NOMO-1 (cell line): ENCODE measurements around the gene VEPH1.
A peak's percentile ranks its signal among the peaks of the same experiment; 100 is the strongest.

Experiments
- DNase-seq, 2 experiments: peaks; one replicate each; lab custom pipeline; 2025; ENCODE audit not compliant: unreplicated experiment in 2 of 2; lab: John Stamatoyannopoulos, UW

Gene VEPH1

DNA sequence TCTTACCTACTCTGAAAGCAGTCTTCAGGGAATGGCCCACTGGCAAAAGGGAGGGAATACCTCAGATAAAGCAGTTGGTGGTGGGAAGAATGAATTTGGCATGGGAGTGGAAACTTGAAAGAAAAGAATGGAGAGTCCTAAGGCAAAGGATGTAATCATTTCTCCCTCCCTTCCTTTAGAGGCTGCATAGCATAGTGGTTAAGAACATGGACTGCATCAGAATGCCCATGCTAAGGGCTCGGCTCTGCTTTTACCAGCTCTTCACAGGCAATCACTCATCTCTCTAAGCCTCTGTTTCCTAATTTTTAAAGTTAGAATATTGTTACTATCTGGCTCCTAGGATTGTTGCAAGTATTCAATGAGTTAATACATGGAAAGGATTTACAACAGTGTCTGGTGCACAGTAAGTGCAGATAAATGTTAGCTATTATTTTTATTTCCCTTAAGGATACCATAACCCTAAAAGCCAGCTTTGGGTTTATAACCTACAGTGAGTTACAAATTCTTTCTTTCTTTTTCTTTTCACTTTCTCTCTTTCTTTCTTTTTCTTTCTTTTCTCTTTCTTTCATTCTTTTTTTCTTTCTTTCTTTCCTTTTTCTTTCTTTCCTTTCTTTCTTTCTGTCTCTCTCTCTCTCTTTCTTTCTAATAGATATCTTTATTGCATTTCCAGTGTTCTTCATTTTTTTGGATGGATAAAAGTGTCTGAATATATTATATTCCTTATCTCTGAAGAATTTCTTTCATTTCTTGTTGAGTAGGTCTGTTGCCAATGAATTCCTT, 23.6 kb downstream of the VEPH1 start:
- no peak for DNase-seq

DNA sequence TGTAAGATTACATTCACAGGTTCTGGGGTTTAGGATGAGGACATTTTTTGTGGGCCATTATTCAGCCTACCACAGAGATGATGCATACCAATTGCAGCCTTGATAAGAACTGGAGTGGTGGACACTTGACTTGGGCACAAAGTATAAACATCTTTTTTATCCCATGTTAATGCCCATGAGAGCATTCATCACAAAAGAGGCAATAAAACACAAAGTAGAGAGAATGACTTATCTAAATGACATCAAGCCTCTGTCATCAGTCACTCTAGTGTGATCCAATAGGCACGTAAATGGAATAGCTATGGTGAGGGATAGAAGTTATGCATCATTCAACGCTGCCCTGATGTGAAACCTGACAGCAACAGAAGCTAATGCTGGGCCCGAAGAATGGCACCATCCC, 25.8 kb downstream of the VEPH1 start:
- DNase-seq: no peak

DNA sequence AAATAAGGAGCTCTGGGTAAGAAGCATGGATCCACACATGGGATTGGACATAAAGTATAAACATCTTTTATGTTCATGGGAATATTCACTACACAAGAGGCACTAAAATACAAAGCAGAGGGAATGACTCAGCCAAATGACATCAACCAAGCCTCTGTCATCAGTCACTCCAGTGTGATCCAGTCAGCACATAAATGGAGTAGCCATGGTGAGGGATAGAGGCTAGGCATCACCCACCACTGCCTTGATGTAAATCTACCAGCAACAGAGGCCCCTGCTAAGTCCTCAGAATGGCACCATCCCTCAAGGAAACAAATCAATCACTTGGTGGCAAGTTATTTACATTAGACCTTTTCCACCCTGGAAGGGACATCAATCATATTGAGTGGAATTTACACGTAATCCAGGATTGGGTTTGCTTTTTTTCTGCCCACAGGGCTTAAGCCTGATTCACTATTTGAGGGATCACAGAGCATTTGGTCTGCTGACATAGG, 27.2 kb downstream of the VEPH1 start:
- no peak for DNase-seq

DNA sequence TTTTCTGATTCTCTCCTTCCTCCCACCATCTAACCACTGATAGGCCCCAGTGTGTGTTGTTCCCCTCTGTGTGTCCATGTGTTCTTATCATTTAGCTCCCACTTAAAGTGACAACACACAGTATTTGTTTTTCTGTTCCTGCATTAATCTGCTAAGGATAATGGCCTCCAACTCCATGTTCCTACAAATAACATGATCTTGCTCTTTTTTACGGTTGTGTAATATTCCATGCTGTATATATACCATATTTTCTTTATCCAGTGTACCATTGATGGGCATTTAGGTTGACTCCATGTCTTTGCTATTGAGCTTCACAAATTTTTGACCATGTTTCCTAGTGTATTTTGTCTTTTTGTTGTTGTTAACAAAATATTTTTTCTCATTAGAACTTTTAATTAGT, 30.6 kb downstream of the VEPH1 start:
- DNase-seq: no peak

DNA sequence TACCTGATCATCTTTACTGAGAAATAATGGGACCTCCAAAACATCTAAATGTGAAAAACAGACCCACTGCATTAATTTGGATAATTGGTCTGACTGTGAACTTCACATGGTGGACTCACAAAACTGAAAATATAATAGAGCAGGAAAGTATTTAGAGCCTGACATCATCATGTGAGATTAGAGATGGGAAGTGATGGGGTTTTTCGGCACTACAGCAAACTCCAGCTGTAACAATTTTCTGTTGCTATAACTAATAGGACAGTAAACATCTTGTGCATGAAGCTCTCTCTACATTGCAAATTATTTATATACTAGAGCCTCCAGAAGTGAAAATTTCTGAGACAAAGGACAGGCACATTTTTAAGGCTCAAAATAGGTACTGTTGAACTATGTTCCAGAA, 32.2 kb downstream of the VEPH1 start:
- no peak for DNase-seq

DNA sequence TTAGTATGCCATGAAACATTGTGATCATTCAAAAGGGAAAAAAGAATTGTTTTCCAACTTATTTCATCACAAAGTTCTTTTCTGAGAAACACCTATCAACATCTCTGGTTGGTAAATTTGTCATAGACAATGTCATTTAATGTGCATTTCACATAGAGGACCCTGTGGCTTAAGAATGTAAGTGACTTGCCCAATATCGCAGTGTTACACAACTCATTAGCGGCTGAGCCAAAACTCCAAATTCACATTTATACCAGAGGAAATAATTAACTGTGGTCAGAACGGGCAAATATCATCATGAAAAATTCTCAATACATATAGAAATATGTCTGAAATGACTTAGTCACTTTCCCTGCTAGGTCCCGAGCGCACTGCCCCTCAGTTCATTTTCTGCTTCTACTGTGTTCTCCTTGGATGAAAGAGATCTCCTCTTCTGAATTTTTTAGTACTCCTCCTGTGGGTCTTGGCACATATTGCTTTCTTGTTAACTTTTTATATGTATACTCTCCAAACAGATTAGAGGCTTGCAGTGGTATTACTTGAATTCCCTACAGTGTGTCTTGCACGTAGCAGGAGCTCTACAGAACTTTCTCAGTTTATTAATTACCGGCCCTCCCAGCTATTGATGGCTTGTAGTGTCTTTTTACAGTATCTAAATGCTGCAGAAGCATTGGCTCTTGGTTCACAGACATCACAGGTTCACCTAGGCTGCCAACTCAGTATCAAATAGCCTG, 33.5 kb downstream of the VEPH1 start:
- peak; percentile 91 to 95 for DNase-seq

DNA sequence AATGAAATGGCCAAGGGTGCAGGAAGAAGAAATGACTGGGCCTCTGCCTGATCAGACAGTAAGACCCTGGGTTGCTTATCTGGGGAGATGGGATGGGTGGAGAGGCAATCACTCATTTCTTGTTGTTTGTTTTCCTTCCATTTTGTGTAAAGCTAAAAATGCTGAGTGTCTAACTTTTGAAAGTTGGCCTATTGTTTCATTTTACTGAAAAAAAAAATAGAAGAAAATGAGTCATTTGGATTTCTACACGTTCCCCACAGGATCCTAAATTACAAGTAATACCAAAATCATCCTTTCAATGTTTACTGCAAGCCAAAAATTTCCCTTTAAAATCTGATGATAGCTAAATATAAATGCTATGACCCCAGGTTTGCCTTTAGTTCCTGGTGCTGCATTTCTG, 36.0 kb downstream of the VEPH1 start:
- no peak for DNase-seq

DNA sequence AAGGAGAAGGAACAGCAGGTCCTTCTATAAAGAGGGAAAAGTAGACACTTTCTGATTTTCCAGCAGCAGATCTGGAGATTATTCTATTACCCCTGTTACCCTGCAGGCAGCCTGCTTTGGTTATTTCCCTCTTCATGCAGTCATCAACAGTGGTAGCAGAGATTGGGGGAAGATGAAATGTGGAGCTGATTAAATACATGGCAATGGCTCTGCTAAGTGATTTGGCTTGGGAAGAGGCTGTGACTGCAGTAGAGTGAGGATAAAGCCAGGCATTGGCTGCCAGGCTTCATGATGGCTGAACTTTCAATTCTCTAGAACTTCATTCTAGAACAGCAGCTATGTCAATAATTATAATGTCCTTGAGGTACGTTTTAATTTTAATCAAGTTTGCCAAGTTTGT, 37.5 kb downstream of the VEPH1 start:
- DNase-seq: no peak

DNA sequence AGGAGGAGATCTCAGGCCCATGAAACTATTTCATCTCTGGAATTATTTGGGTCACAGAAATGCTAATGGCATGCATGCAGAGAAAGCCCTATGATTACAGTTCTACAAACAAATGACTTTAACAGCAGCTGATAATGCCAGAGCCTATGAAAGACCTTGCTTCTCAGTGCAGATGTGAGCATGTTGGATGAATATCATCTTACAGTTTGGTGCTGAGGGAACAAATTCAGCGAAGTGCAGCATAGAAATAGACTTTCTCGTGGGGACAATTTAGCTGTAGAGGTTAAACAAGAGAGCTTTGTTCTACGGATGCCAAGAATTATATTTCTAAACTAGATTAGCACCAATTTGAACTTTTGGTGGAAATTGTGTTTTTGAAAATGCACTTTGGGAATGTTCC, 38.9 kb downstream of the VEPH1 start:
- no peak for DNase-seq

DNA sequence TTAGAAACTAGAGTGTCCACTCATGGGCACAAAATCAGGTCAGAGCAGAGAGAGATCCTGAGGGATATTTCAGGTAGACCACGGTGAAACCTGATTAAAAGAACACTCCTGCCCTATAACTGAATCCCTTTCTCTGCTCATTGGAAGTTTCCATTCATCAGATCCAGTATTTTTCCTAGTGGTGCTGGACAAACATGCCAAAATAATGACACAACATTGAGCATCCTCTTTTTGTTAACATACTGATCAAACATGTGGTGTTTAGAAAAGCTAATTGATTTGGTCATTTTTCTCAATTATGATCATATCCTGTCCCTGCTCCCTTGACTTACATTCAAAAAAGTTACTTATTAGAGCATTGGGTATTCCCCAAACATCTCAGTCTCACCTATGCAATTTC, 39.4 kb downstream of the VEPH1 start:
- DNase-seq: no peak

DNA sequence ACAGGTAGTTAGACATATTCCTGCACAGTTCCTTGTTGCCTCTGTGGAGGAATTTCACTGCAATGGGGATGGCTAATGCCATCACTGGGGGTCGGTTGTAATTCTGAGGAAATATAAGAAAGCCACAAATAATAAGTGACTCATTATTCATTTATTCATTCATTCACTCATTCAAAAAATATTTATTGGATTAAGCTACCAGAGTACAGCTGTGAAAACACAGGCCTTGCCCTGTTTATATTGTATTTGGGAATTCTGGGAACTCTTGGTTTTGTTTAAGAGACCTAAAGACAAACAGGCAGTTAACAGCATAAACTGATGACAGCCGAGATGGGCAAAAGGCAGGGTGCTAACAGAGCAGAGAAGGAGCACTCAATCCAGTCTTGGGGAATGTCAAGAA, 43.0 kb downstream of the VEPH1 start:
- DNase-seq: no peak

DNA sequence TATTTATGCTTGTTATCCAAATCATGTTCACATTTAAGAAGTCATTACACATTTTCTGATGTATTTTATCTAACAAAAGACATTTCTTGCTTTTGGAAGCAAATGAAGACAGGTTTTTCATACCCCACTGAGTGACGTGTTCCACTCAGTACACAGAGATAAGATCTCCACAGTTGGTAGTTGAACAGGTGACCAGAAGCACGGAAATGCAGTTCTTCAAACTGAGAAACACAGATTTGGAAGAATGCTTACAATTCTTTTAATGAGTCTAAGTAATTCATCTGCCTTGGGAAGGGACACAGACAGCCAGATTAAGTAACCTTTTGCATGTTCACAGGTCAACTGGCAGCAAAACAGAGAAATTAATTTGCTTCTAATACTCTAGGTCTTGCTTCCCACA, 43.5 kb downstream of the VEPH1 start:
- DNase-seq: no peak

DNA sequence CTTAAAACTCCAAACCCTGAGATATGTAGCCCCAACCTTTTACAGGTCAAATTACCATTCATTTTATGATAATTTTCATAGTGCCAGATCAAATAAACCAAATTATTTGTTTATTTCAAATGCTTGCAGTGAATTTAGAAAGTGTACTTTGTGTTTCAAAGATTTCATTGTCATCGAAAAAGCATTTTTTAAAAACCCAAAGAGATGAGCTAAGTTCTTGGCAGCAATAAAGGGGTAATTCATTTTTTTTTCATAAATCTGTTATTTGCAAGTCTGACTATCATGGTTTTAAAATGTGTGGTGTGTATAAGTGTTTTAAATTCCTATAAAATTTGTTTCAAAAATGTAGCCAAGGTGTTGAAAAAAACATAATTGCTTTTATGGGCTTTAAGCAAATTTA, 49.4 kb downstream of the VEPH1 start:
- DNase-seq: no peak

DNA sequence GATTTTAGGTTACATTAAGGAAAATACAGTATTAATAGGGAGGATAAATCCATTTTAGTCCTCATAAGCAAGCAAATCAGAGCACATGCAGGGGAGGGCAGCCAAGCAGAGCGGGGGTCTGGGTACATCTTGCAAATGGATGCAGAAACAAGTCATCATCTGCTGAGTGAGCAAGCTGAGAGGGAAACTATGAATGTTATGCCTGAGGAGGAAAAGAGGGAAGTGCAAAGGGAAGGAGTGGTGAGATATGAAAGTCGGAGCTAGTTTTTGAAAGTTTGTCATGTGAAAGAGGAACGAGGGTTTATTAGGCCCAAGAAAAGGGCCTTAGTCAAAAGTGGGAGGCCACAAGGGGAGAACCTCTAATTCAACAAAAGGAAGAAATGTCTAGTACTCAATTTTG, 51.1 kb downstream of the VEPH1 start:
- DNase-seq: peak; percentile 93 to 96

DNA sequence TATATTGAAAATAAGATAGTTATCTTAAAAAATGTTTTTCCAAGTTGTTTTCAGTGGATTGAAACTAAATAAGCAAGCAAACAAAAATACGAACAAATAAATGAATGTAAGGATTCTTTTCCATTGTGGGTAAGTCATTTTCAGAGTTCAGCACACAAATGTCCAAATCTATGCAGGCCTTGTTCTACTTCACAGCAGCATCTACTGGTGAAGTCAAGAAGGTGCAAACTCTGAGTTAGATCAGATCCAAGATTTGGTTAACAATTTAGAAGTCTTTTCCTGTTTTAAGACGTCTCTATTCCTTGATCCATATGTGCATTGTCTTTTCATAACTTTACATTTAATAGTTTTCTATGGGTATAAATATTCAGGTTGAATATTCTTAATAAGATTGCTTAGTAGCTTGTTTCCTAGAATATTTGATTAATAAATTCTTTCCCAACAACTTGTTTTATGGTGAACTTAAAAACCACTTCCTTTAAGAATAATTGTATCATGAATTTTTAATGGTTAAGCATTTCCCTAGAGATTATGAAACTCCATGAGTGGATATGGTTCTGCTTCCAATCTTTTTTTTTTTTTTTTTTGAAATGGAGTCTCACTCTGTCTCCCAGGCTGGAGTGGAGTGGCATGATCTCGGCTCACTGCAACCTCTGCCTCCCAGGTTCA, 56.1 kb downstream of the VEPH1 start:
- DNase-seq: peak; percentile 20 to 67

DNA sequence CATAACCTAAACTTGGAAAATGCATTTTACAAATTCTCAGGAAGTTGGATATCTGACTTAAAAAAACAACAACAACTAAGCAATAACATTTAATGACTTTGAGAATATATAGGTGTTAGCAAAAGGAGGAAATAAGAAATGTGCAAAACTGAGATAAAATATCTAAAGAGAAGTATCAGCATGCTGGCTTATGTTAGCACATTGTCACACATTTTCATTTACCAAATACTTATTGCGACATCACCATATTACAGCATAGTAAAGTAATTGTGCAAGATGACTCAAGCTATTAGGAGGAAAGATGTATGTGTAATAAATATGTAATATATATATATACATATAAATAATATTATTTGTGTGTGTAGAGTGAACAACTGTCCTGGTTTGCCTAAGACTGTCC, 57.4 kb downstream of the VEPH1 start:
- DNase-seq: peak; percentile 62 to 93

DNA sequence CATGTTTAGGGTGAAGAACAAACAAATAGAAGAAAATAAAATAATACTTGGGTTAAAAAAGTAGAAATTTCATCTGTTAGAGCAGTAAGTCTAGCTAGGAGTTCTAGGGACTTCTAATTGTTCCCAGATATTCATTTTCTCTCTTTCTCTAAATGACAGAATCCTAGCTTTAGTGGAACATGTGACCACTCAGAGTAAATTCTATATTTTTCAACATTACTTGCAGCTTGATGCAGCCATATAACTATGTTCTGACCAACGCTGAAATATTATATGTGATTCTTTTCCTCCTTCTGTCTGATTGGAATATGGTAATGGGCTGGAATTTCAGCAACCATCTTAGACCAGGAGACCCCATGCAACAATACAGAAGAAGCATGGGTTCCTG, 58.4 kb downstream of the VEPH1 start:
- no peak for DNase-seq

DNA sequence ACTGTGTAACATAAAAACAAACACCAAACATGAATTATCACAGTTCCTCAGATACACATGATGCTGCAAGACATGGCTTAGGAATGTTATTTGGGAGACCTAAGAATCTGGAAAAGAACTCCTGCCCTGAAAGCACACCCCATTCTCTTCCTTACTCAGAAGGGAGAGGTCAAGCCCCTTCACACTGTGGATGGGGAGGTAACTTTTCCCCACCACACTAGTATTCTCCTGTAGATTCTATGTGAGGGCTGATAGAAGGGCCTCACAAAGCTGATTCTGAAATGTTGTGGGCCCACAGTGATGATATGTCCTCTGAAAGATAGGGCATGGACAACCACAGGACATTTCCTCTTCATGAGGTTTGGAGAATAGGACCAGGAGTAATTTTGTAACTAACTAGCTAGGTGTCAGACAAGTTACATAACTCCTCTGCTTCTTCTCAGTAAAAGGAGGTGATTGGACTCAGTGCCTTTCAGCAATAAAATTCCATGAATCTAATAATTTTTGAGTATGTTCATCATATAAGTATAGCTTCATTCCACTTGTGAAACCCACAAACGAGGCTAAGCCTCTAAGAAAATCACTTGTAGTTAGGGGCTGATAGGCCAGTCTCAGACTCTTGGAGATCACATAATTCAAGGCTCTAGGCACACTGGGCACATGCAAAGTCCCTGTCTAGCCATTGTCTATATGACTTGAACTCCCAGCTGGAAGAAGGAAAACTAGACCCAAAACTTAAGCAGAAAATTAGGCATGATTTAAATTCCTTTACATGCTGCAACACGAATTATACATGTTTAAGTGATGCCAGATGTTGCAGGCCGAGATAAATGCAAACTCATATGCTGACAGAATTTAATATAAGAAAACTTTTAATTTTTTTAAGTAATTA, 59.1 kb downstream of the VEPH1 start:
- DNase-seq: peak in 1 of 2 experiments; percentile 15

DNA sequence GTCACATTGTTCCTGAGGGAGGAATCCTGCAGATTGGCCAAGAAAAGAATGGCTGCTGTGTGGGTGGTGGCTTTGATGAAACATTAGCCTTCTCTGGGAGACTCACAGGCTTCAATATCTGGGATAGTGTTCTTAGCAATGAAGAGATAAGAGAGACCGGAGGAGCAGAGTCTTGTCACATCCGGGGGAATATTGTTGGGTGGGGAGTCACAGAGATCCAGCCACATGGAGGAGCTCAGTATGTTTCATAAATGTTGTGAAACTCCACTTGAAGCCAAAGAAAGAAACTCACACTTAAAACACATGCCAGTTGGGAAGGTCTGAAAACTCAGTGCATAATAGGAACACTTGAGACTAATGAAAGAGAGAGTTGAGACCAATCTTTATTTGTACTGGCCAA, 60.5 kb downstream of the VEPH1 start:
- DNase-seq: no peak

DNA sequence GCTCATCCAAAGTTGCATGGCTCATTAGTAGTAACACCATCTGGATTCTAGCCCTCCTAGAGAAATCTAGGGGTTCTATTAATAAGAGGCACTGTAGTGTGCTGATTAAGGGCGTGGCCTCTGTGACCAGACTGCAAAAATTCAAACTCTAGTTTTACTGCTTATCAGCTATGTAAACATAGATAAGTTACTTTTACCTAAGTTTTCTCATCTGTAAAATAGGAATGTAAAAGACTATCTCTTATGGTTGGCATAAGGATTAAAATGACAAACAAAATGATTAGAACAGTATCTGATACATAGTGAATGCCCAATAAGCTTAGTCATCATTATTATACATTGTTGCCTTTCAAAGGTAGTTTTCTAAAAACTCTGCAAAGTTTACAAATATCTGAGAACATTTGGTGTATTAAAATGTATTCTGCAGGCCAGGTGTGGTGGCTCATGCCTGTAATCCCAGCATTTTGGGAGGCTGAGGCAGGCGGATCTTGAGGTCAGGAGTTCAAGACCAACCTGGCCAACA, 62.1 kb downstream of the VEPH1 start:
- no peak for DNase-seq
